GM12878 (cell line): ENCODE data around the gene HOMER2. TPM values are rescaled to one million over a fixed set of nuclear protein-coding genes. Genes with fewer than 3 reads are reported as not detected.

Experiments
- ATAC-seq: fragments of 200-7000 bp; cut with Tn5 transposase; 3 replicates; pipeline ENCODE4 v1.9.1; 2020; ENCODE audit warnings: mild to moderate bottlenecking, moderate library complexity
- BruUV-seq: library from RNA; stranded (reverse); fragments of 400-500 nt; replicated peaks from 2 replicates; lab custom pipeline; 2021; lab: Mats Ljungman, UMichigan
- CTCF ChIA-PET: fragments of 300-600 bp; sonication (Branson Sonifier 250); formaldehyde crosslinking; extraction: SDS; loops from one replicate; lab custom pipeline; 2021; ENCODE audit warnings: inconsistent platforms; lab: Yijun Ruan, JAX
- POLR2A ChIA-PET: fragments of 350-600 bp; formaldehyde crosslinking; extraction: SDS; loops from one replicate; lab custom pipeline; 2021; ENCODE audit warnings: inconsistent platforms; lab: Charles Lee
- RAD21 ChIA-PET: fragments of 300-600 bp; sonication (Branson Sonifier 250); formaldehyde crosslinking; loops from one replicate; lab custom pipeline; 2023; ENCODE audit warnings: antibody characterized with exemption; ENCODE audit not compliant: unreplicated experiment; lab: Charles Lee
- SMC1A ChIA-PET: fragments of 300-600 bp; sonication (Branson Sonifier 250); formaldehyde crosslinking; loops from one replicate; lab custom pipeline; 2023; ENCODE audit not compliant: unreplicated experiment, uncharacterized antibody; lab: Charles Lee
- DNase-seq: peaks from one replicate; pipeline ENCODE4 v3.0.0-alpha.2; 2011; ENCODE audit warnings: low read depth, low spot score
- FAIRE-seq: peaks from 3 replicates; lab custom pipeline; 2011; peaks lifted over from hg19 to GRCh38; lab: Jason Lieb, UNC
- H2AFZ ChIP-seq: 2 replicates; pipeline ENCODE4 v1.6.0; 2011; ENCODE audit warnings: low read depth, low read length, control low read depth; ENCODE audit not compliant: control insufficient read depth
- H3K27ac ChIP-seq: 2 replicates; pipeline ENCODE4 v1.5.1; 2011; ENCODE audit warnings: control low read depth; ENCODE audit not compliant: control insufficient read depth, insufficient read depth
- H3K27me3 ChIP-seq, 2 experiments: replicated peaks in 1 of 2; 2 replicates each; pipeline versions ENCODE4 v1.6.0 to v1.6.1; 2011; ENCODE audit warnings: low read length in 1 of 2; ENCODE audit not compliant: control insufficient read depth in 2 of 2, insufficient read depth in 2 of 2
- H3K36me3 ChIP-seq, 2 experiments: 2 replicates each; pipeline ENCODE4 v1.5.1; 2011; ENCODE audit warnings: low read length in 1 of 2; ENCODE audit not compliant: control insufficient read depth in 2 of 2, insufficient read depth in 2 of 2
- H3K4me1 ChIP-seq: 2 replicates; pipeline ENCODE4 v1.6.1; 2011; ENCODE audit warnings: mild to moderate bottlenecking, low read length, moderate library complexity, mixed read lengths; ENCODE audit not compliant: control insufficient read depth, insufficient read depth
- H3K4me2 ChIP-seq: 2 replicates; pipeline ENCODE4 v1.6.0; 2011; ENCODE audit warnings: control low read depth; ENCODE audit not compliant: control insufficient read depth, insufficient read depth
- H3K4me3 ChIP-seq: fragments of 200-600 bp; sonication (generic); 2 replicates; pipeline ENCODE4 v1.5.1; 2016
- H3K79me2 ChIP-seq: 2 replicates; pipeline ENCODE4 v1.6.0; 2011; ENCODE audit warnings: low read length; ENCODE audit not compliant: control insufficient read depth, insufficient read depth
- H3K9ac ChIP-seq: 2 replicates; pipeline ENCODE4 v1.8.0; 2011; ENCODE audit warnings: low read length, control low read depth, mixed read lengths; ENCODE audit not compliant: control insufficient read depth, insufficient read depth
- H3K9me3 ChIP-seq: replicated peaks from 3 replicates; pipeline ENCODE4 v1.5.1; 2011; ENCODE audit warnings: mild to moderate bottlenecking, low read length; ENCODE audit not compliant: control insufficient read depth, insufficient read depth
- H4K20me1 ChIP-seq: 2 replicates; pipeline ENCODE4 v1.6.0; 2011; ENCODE audit not compliant: control insufficient read depth, insufficient read depth
- BCL11A ChIP-seq: IDR thresholded peaks from 2 replicates; pipeline ENCODE4 v1.6.1; 2011; ENCODE audit warnings: low read depth, low read length
- BHLHE40 ChIP-seq, 2 experiments: fragments of 450-650 bp in 1 of 2; IDR thresholded peaks; 2 replicates each; pipeline ENCODE4 v1.6.1; 2011 to 2017; ENCODE audit warnings: low read depth in 2 of 2, borderline replicate concordance in 1 of 2, improper control_type of control experiment in 1 of 2, low read length in 1 of 2, mild to moderate bottlenecking in 1 of 2
- CBFB ChIP-seq: IDR thresholded peaks from 2 replicates; pipeline ENCODE4 v1.6.1; 2016; ENCODE audit warnings: antibody characterized with exemption, low read depth
- CHD1 ChIP-seq: IDR thresholded peaks from 2 replicates; pipeline ENCODE4 v1.6.1; 2012; ENCODE audit warnings: low read depth, low read length, improper control_type of control experiment
- EED ChIP-seq: sonication (generic); IDR thresholded peaks from 2 replicates; pipeline ENCODE4 v1.6.1; 2016; ENCODE audit warnings: antibody characterized with exemption, low read depth
- FOXK2 ChIP-seq: fragments of 450-650 bp; IDR thresholded peaks from 2 replicates; pipeline ENCODE4 v1.6.1; 2017; ENCODE audit warnings: mild to moderate bottlenecking, moderate library complexity
- FOXM1 ChIP-seq: IDR thresholded peaks from 2 replicates; pipeline ENCODE4 v1.6.1; 2012; ENCODE audit warnings: low read depth, mild to moderate bottlenecking, inconsistent platforms, low read length, moderate library complexity
- HCFC1 ChIP-seq: fragments of 150-350 bp; IDR thresholded peaks from 2 replicates; pipeline ENCODE4 v1.6.1; 2014; ENCODE audit warnings: low read length
- IRF4 ChIP-seq: IDR thresholded peaks from 2 replicates; pipeline ENCODE4 v1.6.1; 2011; ENCODE audit warnings: low read depth, low read length
- MTA3 ChIP-seq: IDR thresholded peaks from 2 replicates; pipeline ENCODE4 v1.6.1; 2012; ENCODE audit warnings: low read length, inconsistent platforms, borderline replicate concordance
- NFIC ChIP-seq: IDR thresholded peaks from 2 replicates; pipeline ENCODE4 v1.6.1; 2012; ENCODE audit warnings: low read depth, mild to moderate bottlenecking, inconsistent platforms, low read length, moderate library complexity
- NRF1 ChIP-seq: conservative IDR thresholded peaks from 2 replicates; pipeline ENCODE4 v1.6.1; 2011; ENCODE audit warnings: mild to moderate bottlenecking, low read depth, low read length, improper control_type of control experiment
- PAX8 ChIP-seq: fragments of 450-650 bp; IDR thresholded peaks from 2 replicates; pipeline ENCODE4 v1.6.1; 2017; ENCODE audit warnings: mild to moderate bottlenecking, moderate library complexity
- RUNX3 ChIP-seq: IDR thresholded peaks from 2 replicates; pipeline ENCODE4 v1.6.1; 2012; ENCODE audit warnings: low read length, inconsistent platforms
- SMARCA5 ChIP-seq: fragments of 450-650 bp; IDR thresholded peaks from 2 replicates; pipeline ENCODE4 v1.6.1; 2017; ENCODE audit warnings: mild to moderate bottlenecking
- SUPT20H ChIP-seq: IDR thresholded peaks from 2 replicates; pipeline ENCODE4 v1.6.1; 2011; ENCODE audit warnings: low read depth, mild to moderate bottlenecking, low read length, moderate library complexity, borderline replicate concordance; ENCODE audit not compliant: control insufficient read depth
- TCF12 ChIP-seq: IDR thresholded peaks from 2 replicates; pipeline ENCODE4 v1.6.1; 2011; ENCODE audit warnings: low read depth, mild to moderate bottlenecking, low read length
- ZNF274 ChIP-seq: IDR thresholded peaks from one replicate; pipeline ENCODE4 v1.8.0; 2011; ENCODE audit not compliant: insufficient read length, insufficient read depth
- whole genome bisulfite sequencing: methylation state at CpG from one replicate; pipeline ENCODE4 v1.1.6; 2016; ENCODE audit warnings: low lambda C conversion rate; ENCODE audit not compliant: insufficient replicate concordance, insufficient coverage; ENCODE audit errors: missing lambda C conversion rate; 5-methylcytosine and 5-hydroxymethylcytosine counted together
- in situ Hi-C: fragments of 300-500 bp; cut with MboI; formaldehyde crosslinking; loops from 9 replicates; pipeline ENCODE4 v1.14.3; 2018; ENCODE audit warnings: mixed read lengths
- intact Hi-C: fragments of 100-400 bp; cut with micrococcal nuclease; formaldehyde crosslinking; loops from one replicate; pipeline ENCODE4 v1.14.2; 2022; ENCODE audit not compliant: unreplicated experiment
- polyA plus RNA-seq, 11 experiments: library from polyadenylated mRNA; depleted of rRNA in 4 of 11; unstranded in 6 of 11; stranded (reverse) in 5 of 11; fragments of >200 nt; fragmentation: Nextera tagmentation in 4 of 11; fragmentation: Illumina TruSeq in 1 of 11; extraction: Ambion mirVana in 4 of 11; extraction: Trizol in 1 of 11; gene quantifications; 1 replicate in 1 of 11; 2 replicates in 10 of 11; pipeline versions ENCODE4 v1.2.1 to v1.2.3, GENCODE V29; 2011 to 2016; ENCODE audit warnings: inconsistent platforms in 2 of 11, missing spikeins in 2 of 11, low read depth in 1 of 11
- total RNA-seq, 4 experiments: library from RNA; depleted of rRNA in 3 of 4; stranded (reverse); fragments of >200 nt in 3 of 4; fragmentation: Illumina TruSeq in 1 of 4; extraction: Trizol in 1 of 4; gene quantifications; 2 replicates each; pipeline versions ENCODE4 v1.2.1 to v1.2.3, GENCODE V29; 2013 to 2021
- TF ChIP-seq, protein P1 (sequence below): IDR thresholded peaks from 2 replicates; pipeline ENCODE4 v1.6.1; 2011; ENCODE audit warnings: low read depth, mild to moderate bottlenecking, low read length, moderate library complexity, borderline replicate concordance; ENCODE audit errors: extremely low read depth
- TF ChIP-seq, protein P2 (sequence below): fragments of 150-350 bp; IDR thresholded peaks from 2 replicates; pipeline ENCODE4 v1.6.1; 2016; ENCODE audit warnings: low read depth, low read length

The HOMER2 gene
- total and polyA plus RNA-seq, 10 of the 15 experiments (the other 5 are each of a cell fraction or from before 2014, with no cell fraction given), result 0.60 to 5.0 (median 1.8) TPM

DNA sequence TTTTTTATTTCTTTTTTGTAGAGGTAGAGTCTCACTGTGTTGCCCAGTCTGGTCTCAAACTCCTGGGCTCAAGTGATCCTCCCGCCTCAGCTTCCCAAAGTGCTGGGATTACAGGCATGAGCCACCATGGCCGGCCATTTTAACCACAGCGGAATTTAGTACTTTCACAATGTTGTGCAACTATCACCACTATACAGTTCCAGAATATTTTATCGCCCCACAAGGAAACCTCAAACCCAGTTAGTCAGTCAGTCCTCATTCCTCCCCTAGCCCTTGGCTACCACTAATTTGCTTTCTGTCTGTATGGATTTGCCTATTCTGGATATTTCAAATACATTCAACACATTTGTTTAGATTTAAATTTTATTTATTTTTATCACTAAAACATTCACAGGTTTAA is 15.5 kb upstream of the HOMER2 start (continued):
- no peak for TF ChIP-seq BHLHE40 (IDR thresholded peaks at IDR 0.05; ENCODE audit: borderline replicate concordance in 1 of 2, low read depth in 2 of 2, low read length in 1 of 2)
- TF ChIP-seq HCFC1, result no peak
- TF ChIP-seq, protein P1, sequence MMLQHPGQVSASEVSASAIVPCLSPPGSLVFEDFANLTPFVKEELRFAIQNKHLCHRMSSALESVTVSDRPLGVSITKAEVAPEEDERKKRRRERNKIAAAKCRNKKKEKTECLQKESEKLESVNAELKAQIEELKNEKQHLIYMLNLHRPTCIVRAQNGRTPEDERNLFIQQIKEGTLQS, result no peak
- no peak for TF ChIP-seq NRF1

- Histone ChIP-seq H3K27me3 (peaks cover 0 to 2% of the 10 kb centered on the region in 2 experiments; a peak in 2 of 4 replicates), H3K4me3 (no peak overlapping the region), H3K79me2 (no peaks in the 10 kb centered on the region), H3K4me1 (peaks cover 13% of the 10 kb centered on the region), H2AFZ (no peak overlapping the region), H3K9me3 (no peaks in the 10 kb centered on the region), H3K4me2 (no peak overlapping the region), H3K9ac (no peak overlapping the region), H3K36me3 (no peaks in the 10 kb centered on the region), H3K27ac (no peak overlapping the region), H4K20me1 (no peaks in the 10 kb centered on the region; the same call in 1 of the 2 replicates)
- 24% methylated on average over 4 of the region's 4 CpGs for WGBS
- ChIA-PET CTCF (no interaction called here), RAD21 (no interaction called here), SMC1A (no interaction called here), POLR2A (no interaction called here)
- no TSS peak for BruUV-seq
- ATAC-seq (peak; percentile 81), FAIRE-seq (peak; percentile 65), DNase-seq (peak; percentile 51)
- in situ Hi-C loops, result no loop called here
- intact Hi-C loops, result no loop called here
- no peak for TF ChIP-seq ZNF274
- peak; percentile 92 for TF ChIP-seq RUNX3
- peak in 1 of 2 experiments; percentile 48; a peak in 1 of 4 replicates for TF ChIP-seq BHLHE40 (IDR thresholded peaks at IDR 0.05; ENCODE audit: borderline replicate concordance in 1 of 2, low read depth in 2 of 2, low read length in 1 of 2)
- no peak for TF ChIP-seq BCL11A
- TF ChIP-seq EED, result peak; percentile 43; the same call in 1 of the 2 replicates
- no peak for TF ChIP-seq SMARCA5
- no peak for TF ChIP-seq MTA3
- TF ChIP-seq NFIC, result peak; percentile 53; the same call in 1 of the 2 replicates
- TF ChIP-seq IRF4, result 0 out of 2 replicates have a peak, but pooled peaks have one; percentile 38
- 0 out of 2 replicates have a peak, but pooled peaks have one; percentile 7 for TF ChIP-seq TCF12
- TF ChIP-seq PAX8, result no peak
- 0 out of 2 replicates have a peak, but pooled peaks have one; percentile 37 for TF ChIP-seq FOXM1
- no peak for TF ChIP-seq SUPT20H
- TF ChIP-seq CBFB, result 0 out of 2 replicates have a peak, but pooled peaks have one; percentile 39
- TF ChIP-seq, protein P2, sequence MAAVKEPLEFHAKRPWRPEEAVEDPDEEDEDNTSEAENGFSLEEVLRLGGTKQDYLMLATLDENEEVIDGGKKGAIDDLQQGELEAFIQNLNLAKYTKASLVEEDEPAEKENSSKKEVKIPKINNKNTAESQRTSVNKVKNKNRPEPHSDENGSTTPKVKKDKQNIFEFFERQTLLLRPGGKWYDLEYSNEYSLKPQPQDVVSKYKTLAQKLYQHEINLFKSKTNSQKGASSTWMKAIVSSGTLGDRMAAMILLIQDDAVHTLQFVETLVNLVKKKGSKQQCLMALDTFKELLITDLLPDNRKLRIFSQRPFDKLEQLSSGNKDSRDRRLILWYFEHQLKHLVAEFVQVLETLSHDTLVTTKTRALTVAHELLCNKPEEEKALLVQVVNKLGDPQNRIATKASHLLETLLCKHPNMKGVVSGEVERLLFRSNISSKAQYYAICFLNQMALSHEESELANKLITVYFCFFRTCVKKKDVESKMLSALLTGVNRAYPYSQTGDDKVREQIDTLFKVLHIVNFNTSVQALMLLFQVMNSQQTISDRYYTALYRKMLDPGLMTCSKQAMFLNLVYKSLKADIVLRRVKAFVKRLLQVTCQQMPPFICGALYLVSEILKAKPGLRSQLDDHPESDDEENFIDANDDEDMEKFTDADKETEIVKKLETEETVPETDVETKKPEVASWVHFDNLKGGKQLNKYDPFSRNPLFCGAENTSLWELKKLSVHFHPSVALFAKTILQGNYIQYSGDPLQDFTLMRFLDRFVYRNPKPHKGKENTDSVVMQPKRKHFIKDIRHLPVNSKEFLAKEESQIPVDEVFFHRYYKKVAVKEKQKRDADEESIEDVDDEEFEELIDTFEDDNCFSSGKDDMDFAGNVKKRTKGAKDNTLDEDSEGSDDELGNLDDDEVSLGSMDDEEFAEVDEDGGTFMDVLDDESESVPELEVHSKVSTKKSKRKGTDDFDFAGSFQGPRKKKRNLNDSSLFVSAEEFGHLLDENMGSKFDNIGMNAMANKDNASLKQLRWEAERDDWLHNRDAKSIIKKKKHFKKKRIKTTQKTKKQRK, result no peak
- no peak for TF ChIP-seq CHD1
- TF ChIP-seq FOXK2, result no peak
Measured at GRCh38 chr15:82966671-82967071, 14.2 kb upstream of the HOMER2 start.
